ENCODE measurements around the gene RHOF.
A peak's percentile ranks its signal among the peaks of the same experiment; 100 is the strongest.
"Not testable (repeated sequence)": the region's sequence is repeated elsewhere in the genome, so short reads cannot be mapped to it uniquely, and the experiment has no call there.

The RHOF gene

DNA sequence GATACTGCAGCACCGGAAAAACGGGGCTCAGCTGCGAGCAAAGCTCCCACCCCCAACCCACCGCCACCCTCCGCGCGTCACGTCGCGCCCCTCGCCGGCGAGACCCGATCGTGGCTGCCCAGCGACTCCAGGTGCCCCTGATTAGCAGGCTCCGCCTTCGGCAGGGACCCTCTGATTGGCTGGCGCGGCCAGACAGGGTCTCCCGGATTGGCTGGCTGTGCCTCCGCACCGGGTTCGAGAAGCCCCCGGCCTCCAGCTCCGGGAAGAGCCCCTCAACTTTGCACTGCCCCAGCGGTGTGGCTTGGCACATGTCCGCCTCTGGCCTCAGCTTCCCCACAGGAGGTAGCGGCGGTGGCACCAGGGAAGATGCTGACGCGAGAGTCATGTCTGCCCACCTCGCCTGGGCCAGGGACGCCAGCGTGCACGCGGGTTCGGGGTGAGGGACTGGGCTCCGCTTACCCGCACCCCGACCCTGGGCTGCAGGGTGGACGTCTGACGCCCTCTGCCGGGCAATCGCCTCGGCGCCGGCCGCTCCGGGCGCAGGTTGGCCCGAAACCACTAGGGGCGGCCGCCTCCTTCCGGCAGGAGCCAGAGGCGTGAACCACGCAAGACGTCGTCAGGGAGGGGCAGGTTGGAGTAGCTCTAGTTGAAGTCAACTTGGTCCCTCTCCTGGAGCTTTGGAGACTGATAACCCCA, 498 bp upstream of the RHOF start:
- peak; percentile 81 for DNase-seq (ENCODE audit: insufficient read length, low spot score)
- FAIRE-seq, result peak; percentile 62

DNA sequence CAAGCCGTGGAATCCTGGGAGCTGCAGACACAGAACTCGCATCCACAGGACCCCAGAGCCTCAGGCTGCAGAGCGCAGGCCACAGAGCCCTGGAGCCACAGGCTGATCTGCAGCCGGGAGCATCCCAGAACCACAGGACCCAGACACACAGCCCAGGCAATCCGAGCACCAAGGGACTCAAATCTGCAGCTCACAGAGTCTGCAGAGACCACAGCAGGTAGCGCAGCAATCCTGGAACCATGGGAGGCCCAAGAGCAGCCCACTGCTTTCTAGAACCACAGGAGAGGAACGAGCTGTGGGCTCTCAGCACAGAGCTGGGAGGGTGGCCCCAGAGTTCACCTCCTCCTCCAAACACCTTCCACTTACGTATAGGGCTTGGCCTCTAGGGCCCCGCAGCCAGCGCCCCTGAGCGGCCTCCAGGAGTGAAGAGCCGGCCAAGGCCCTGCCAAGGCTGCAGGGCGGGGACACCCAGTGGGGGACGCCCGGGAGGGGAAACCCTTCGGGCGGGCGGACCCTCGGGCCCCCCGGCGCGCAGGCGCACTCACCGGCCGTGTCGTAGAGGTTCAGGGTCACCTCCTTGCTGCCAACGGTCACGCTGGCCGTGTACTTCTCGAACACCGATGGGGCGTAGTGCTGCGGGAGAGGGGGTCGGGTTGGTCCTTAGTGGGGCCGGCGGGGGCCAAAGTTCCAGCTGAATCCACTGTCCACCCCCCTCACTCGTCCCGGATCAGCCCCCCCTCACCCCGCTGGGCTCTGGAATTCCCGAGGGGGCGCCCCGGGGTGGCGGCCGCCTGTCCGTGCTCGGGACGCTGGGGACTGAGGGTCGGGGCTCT, 665 bp downstream of the RHOF start:
- FAIRE-seq (no peak), DNase-seq (ENCODE audit: insufficient read length, low spot score) (no peak)

DNA sequence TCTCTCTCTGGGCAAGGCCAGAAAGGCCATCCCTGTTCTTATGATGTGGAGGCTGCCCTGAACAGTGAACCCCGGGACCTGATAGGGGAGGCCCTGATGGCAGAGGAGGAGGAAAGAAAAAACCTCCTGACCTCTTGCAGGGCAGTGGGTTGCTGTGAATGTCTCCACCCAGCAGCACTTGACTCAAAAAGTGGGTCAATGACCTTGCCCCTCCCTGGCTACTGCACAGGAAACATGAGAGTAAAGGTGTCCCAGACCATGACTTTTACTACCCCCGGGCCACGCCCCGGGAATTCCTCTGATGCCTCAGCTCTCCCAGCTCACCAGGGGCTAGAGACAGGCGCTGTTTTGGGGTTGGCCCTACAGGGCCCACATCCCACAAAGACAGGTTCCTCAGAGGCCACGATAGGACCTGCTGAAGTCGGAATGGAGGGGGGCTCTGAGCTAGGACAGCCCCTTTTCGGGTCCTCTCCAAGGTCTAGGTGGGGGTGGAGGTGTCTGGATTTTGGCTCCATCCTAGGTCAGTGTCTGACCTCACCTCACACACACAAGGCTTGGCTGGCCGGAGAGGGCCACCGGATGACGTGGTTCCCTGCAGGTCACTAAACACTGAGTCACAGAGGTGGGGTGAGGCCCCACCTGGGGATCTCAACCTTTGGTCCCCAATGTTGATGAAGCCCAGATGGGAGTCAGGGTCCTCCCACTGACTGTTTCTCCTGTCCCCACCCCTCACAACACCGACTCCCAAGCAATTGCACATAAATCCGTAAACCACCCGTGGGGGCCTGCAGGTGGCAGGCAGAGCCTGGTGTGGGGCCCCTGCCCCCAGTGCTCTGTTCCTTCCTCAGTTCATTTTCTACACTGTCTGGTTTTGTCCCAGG, 1.6 kb downstream of the RHOF start:
- FAIRE-seq (no peak), DNase-seq (ENCODE audit: insufficient read length, low spot score) (no peak)

DNA sequence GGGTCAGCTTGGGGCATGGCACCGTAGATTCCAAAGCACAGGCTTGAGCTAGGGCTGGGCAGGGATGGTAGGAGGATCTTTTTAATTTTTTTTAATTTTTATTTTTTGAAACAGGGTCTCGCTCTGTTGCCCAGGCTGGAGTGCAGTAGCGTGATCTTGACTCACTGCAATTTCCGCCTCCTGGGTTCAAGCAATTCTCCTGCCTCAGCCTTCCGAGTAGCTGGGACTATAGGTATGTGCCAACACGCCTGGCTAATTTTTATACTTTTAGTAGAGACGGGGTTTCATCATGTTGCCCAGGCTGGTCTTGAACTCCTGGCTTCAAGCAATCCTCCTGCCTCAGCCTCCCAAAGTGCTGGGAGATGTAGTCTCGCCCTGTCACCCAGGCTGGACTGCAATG, 2.7 kb downstream of the RHOF start:
- FAIRE-seq, result not testable (repeated sequence)

DNA sequence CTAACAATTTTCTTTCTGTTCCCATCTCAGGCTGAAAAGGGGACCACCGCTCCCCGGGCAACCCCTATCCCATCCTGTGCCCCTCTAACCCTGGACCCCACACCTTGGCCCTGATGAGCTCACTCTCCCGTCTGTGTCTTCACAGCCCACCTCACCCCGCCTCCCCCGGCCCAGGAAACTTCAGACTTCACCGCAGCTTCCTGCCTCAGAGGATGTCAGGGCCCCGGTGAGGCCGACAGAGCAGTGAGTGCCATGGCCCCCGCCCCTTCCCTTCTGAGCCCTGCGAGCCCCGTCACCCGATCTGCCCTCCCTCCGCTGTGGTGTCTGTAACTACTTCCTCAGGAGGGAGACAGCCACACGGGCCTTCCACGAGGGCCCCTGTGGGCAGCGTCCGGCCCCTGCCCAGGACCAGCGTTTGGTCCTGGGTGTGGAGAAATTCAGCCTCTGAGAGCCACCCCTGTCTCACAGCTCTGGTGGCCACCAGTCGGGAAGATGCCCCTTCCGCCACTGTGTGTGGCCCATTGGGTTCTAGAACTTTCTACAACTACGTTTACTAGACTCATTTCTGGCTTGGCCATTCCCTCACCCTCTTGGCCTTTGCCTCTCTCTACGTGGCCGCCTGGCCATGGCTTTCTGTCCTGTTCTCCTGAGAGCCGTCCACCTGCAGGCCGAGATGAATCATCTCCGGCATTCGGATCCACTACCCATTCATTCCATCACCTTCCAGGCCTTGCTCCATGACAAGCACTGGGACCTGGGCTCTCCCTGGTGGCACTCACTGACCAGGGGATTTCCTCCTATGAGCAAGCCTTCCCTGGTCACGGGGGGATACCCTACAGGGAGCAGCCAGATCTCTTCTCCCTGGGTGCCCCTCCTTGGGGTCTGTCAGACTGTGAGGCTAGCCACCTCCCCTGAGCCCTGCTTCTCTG, 3.4 kb downstream of the RHOF start:
- DNase-seq (ENCODE audit: insufficient read length, low spot score) (no peak), FAIRE-seq (no peak)

More for the DNA sequence above, 2.7 kb downstream of the RHOF start:
- DNase-seq (ENCODE audit: insufficient read length, low spot score), result not testable (repeated sequence)

DNA sequence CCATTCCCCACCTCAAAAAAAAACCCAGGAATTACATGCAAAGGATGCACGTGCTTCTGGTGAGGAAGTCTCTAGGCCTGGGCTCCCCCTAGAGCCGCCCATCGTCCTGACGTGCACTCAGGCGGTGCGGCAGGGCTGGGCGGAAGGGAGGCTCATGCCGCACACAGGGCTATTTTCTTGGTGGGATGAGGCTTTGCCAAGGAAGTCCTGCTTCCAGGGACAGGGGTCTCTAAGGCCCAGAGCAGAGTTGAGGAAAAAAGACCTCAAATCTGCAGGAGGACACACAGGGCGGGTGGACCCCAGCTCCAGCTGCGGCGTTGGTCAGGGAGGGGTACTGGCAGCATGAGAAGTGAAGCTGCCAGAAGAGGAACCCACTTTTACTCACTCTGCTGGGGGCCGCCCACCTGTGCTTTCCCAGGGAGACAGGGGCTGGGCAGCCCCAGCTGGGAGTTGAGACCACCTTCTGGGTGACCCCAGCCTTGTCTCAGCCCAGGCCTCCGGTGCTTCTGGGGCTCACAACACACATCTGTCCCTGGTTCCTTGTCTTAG, 4.2 kb downstream of the RHOF start:
- FAIRE-seq (no peak), DNase-seq (ENCODE audit: insufficient read length, low spot score) (no peak)

DNA sequence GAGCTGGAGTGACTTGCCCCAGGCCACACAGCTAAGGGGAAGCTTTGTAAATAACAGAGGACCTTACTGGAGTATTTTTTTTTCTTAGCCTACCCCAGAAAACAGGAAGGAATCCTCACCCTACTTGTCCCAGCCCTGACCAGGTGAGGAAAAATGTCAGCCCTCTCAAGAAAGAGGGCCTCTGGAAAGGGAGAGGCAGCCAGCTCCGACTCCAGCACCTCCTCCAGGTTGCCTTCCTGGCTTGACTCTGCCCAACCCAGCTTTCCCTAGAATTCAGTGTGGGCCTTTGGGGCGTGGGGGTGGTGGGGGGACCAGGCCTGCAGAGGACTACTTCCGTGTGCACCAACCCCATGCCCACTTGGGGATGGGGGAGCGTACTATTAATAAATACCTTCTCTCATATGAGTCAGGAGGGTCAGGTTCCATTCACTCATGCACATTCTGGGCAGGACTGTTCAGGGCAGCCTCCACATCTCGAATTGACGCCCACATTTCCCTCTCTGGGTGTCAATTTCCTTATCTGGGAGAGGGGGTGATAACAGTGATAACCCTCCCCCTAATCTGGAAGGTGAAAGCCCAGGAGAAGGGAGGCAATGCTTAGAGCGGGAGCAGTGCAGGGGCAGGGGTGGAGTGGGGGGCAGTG, 5.2 kb downstream of the RHOF start:
- no peak for FAIRE-seq
- no peak for DNase-seq (ENCODE audit: insufficient read length, low spot score)

DNA sequence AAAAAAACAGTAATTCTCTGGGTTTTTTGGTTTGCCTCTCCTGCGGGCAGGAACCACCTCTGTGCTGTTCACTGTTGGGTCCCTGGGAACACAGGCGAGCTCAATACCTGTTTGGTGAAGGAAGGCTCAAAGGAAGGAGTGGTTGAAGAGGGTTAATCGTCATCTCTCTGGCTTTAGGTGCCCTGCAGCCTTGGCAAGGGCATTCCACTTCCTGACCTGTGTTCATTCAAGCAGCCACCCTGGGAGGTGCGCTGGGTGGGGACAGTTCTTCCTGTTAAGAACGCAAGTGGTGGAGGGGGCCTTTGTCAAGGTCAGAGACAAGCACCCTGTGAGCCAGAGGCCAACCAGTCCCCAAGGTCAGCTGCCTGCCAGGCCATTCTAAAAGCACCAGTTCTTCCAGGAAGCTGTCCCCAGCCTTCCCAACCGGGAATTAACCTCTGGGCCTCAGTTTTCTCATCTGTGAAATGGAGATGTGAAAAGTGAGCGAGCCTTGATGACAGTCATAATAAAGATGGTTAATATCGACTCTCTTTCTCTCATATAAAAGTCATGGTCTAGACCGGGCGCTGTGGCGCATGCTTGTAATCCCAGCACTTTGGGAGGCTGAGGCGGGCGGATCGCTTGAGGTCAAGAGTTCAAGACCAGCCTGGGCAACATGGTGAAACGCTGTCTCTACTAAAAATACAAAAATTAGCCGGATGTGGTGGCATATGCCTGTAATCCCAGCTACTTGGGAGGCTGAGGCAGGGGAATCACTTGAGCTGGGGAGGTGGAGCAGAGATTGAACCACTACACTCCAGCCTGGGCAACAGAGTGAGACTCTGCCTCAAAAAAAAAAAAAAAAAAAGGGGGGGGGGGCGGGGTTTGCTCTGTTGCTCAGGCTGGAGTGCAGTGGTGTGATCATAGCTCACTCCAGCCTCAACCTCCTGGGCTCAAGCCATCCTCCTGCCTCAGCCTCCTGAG, 6.1 kb downstream of the RHOF start:
- FAIRE-seq (no peak), DNase-seq (ENCODE audit: insufficient read length, low spot score) (no peak)

DNA sequence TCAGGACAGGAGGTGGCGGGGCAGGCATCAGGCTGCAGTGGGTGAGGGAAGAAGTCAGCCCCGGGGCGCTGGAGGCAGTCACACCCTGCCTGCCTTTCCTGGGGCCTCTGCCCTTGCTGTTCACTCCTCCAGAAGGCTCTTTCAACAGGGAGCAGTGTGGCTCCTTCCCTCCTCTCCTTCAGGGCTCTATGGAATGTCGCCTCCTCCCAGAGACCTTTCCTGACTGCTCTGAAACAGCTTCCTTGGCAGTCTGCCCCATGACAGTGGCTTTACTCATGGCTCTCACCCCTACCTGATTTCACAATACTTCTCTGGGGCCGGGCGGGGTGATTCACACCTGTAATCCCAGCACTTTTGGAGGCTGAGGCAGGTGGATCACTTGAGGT, 7.1 kb downstream of the RHOF start:
- FAIRE-seq, result no peak
- peak; percentile 64 for DNase-seq (ENCODE audit: insufficient read length, low spot score)

DNA sequence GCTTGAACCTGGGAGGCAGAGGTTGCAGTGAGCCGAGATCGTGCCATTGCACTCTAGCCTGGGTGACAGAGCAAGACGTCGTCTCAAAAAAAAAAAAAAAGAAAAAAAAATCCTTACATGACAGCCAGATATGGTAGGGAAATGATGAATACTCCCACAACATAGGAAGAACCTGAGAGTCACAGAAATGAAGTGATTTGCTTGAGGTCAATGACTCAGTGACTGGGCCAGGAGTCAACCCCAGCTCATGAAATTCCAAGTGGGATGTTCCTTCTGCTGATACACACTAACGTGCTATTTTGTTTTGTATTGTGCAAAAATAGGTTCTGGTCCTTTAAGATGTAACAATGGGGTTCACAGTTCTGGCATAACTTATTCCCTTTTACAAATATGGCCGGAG, 9.0 kb downstream of the RHOF start:
- peak; percentile 79 for DNase-seq (ENCODE audit: insufficient read length, low spot score)
- peak; percentile 33 for FAIRE-seq

DNA sequence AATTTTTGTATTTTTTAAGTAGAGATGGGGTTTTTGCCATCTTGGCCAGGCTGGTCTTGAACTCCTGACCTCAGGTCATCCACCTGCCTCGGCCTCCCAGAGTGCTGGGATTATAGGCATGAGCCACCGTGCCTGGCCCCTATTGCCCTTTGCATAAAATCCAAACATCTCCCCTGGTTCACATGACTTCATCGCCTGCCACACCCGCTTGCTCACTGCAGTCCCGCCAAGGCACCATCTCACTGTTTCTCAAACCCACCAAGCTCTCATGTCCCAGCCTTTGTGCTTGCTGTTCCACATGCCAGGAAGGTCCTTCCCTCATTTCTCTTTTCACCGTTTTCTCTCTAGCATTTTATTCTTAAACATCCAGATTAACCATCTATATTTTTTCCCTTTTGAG, 9.7 kb downstream of the RHOF start:
- FAIRE-seq (no peak), DNase-seq (ENCODE audit: insufficient read length, low spot score) (no peak)

DNA sequence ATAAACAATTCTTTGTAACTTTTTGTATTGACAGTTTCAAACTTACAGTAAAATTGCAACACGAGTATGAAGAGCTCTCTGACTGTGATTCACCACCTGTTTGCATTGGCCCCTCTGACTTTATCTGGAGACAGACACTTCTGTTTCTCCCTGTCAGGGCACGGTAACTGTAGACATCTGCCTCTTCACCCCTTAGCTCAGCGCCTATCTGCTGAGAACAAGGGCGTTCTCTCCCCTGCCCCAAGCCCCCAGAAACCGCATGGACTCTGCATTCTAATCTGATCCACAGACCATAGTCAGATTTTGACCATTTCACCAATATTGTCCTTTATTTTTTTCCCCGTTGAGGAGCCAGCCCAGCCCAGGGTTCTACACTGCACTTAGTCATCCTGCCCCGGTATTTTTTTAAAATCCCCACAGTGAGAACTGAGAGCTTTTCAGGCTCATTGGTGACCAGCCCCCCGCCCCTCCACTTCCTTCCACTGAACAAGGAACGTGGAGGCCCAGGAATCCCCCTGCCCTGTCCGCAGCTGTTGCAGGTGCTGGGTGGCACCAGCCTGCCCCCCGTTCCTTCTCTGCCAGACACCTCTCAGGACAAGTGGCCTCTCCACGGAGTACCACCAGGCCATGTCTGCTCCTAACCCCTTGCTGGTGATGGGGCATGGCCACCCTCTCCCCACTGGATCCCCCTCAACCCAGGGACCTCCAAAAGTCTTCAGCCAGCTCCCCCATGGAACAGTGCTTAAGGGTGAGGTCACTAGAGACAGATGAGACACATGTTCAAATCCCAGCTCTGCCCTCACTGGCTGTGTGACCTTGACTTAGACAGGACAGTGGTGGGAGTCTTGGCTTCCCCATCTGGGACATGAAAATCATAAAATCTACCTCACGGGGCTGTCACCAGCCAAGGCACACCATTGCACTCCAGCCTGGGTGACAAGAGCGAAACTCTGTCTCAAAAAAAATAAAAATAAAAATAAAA, 11.2 kb downstream of the RHOF start:
- no peak for DNase-seq (ENCODE audit: insufficient read length, low spot score)
- FAIRE-seq, result no peak

DNA sequence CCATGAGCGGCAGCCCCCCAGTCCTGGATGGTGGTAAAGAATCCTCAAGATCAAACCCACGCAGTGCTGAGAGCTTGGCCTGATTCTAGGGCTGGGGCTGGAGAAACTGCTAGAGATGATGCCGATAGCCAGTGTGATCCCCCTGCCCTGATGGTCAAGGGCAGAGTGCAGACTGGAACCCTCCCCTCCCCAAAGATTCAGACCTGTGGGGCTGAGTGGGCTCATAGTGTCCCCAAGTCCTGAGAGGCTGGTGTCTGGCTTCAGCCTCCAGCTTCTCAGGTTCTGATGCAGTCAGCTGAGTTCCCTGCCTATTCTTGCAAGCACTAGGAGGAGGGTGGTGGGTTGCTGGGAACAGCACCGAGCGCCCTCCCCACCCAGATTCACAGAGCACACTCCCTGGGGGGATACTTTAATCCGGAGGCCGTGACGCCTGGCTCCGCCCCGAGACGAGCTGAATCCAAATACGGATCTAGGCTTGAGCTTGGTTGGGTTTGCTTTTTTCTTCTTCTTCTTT, 11.9 kb downstream of the RHOF start:
- DNase-seq (ENCODE audit: insufficient read length, low spot score) (no peak), FAIRE-seq (no peak)

DNA sequence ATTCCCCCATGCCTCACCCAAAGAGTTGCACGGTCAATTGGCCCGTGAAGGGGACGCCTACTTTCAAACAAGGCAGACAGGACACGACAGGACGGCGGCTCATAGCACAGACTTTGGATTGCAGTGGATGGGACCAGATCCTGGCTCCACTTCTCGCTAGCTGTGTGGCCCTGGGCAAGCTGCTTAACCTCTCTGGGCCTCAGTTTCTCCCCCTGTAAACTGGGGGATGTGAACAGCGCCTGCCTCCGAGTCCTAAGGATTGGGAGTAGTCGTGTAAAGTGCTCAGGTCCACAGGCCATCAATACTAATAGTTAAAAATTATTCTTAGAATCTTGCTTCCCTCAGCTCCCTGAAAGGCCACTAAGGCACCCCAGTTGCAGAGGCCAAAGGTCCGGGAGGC, 13.1 kb downstream of the RHOF start:
- FAIRE-seq, result no peak
- DNase-seq (ENCODE audit: insufficient read length, low spot score), result no peak

DNA sequence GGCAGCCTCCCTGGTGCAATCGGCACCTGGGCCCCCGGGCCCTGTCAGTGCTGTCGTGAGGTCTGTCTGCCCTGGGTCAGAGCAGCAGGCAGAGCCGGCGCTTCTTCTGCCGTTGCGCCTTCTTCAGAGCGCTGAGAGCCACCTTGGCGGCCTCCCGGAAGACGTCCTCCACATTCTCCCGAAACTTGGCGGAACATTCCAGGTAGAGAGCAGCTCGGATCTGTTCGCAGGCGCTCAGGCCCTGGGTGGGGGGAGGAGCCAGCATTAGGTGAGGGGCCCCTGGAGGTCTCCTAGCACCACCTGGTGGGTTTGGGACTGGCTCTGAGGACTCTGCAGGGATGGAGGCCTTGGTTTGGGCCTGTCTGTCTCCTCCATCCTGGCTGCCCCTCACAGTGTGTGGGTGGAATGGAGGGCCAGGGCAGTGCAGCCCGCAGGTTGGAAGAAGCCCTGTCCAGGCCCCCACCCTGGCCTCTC, 14.0 kb downstream of the RHOF start:
- FAIRE-seq, result no peak
- no peak for DNase-seq (ENCODE audit: insufficient read length, low spot score)

DNA sequence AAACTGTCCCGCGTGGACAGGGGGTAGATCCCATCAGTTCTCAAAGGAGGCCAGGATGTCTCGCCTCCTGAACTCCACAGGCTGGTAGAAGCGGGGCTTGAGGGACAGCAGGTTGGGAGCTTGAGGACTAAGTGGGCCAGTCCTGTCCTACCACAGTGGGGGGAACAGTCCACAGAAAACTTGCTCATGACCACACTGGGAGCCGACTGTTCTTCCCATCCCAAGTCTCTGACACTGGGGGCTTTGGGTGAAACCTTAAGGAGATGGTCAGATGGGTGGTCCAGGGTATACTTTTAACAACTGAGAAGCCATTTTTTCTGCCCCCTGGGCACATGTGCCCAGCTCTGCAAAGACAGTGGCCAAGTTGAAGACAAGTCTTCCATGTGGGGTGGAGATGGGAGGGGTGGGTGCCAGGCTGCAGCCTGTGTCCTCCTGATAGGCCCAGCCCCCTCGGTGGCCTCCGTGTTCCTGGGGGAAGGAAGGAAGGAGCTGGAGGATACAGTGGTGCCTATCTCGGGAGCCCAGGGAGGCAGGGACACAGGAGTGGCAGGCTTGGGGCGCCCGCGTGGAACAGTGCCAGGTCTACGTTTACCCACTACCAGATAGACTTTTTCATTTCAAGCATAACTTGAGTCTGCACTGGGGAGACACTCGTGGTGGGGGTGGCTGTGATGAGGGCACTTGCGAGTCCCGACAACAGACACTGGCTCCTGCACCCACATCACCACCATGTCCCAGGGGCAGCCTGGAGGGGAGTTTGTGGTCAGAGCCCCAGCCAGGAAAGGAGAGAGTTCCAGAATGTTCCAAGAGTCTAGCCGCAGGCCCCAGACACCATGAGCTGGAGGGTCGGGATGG, 14.7 kb downstream of the RHOF start:
- FAIRE-seq, result no peak
- no peak for DNase-seq (ENCODE audit: insufficient read length, low spot score)

All from HTR-8/SVneo (cell line).